HepG2 (cell line): ENCODE results near the gene DLX3. TPM values are rescaled to one million over a fixed set of nuclear protein-coding genes. Genes with fewer than 3 reads are reported as not detected.

ENCODE experiments used
- ATAC-seq: fragments of 200-7000 bp; cut with Tn5 transposase; 3 replicates; pipeline ENCODE4 v1.9.1; 2020; ENCODE audit warnings: mild to moderate bottlenecking, moderate library complexity
- BruUV-seq: library from RNA; stranded (reverse); fragments of 400-500 nt; replicated peaks from 2 replicates; lab custom pipeline; 2021; lab: Mats Ljungman, UMichigan
- CTCF ChIA-PET: fragments of 300-600 bp; formaldehyde crosslinking; extraction: SDS; loops from one replicate; lab custom pipeline; 2021; ENCODE audit warnings: low total read pairs, inconsistent platforms, low intra/inter-chr PET ratio; lab: Yijun Ruan, JAX
- POLR2A ChIA-PET: fragments of 350-600 bp; sonication (Branson Sonifier 250); formaldehyde crosslinking; loops from one replicate; lab custom pipeline; 2020; ENCODE audit warnings: antibody characterized with exemption, inconsistent platforms; lab: Yijun Ruan, JAX
- DNase-seq: peaks from one replicate; pipeline ENCODE4 v3.0.0-alpha.2; 2015; ENCODE audit warnings: low spot score
- FAIRE-seq: peaks from 3 replicates; lab custom pipeline; 2011; peaks lifted over from hg19 to GRCh38; lab: Jason Lieb, UNC
- H2AFZ ChIP-seq: one replicate; pipeline ENCODE4 v1.6.1; 2011; ENCODE audit warnings: low read length, inconsistent platforms
- H3K27ac ChIP-seq: fragments of 300-600 bp; 3 replicates; pipeline ENCODE4 v1.8.0; 2011; ENCODE audit warnings: mixed run types, mild to moderate bottlenecking, mixed read lengths, low read length, inconsistent platforms; ENCODE audit not compliant: insufficient read depth; ENCODE audit errors: extremely low read length
- H3K27me3 ChIP-seq, 2 experiments: fragments of 200-600 bp in 1 of 2; 2 replicates in 1 of 2; 3 replicates in 1 of 2; pipeline versions ENCODE4 v1.6.0 to v1.8.0; 2011; ENCODE audit warnings: low read length in 2 of 2, mild to moderate bottlenecking in 2 of 2, moderate library complexity in 2 of 2, inconsistent platforms in 1 of 2; ENCODE audit not compliant: insufficient read depth in 2 of 2, control insufficient read depth in 1 of 2
- H3K36me3 ChIP-seq, 2 experiments: fragments of 200-600 bp in 1 of 2; replicated peaks in 1 of 2; 2 replicates in 1 of 2; 3 replicates in 1 of 2; pipeline versions ENCODE4 v1.5.1 to v1.8.0; 2011; ENCODE audit warnings: low read length in 2 of 2, inconsistent platforms in 1 of 2; ENCODE audit not compliant: insufficient read depth in 2 of 2, control insufficient read depth in 1 of 2
- H3K4me1 ChIP-seq: 2 replicates; pipeline ENCODE4 v1.5.1; 2012; ENCODE audit warnings: low read length, inconsistent platforms; ENCODE audit not compliant: insufficient read depth
- H3K4me2 ChIP-seq: 2 replicates; pipeline ENCODE4 v1.6.0; 2011; ENCODE audit warnings: low read depth, low read length, inconsistent platforms
- H3K4me3 ChIP-seq, 3 experiments: fragments of 200-600 bp in 1 of 3; sonication (generic), shearing (Covaris generic) in 1 of 3; replicated peaks in 1 of 3; 2 replicates each; pipeline ENCODE4 v1.5.1; 2011 to 2016; ENCODE audit warnings: low read length in 3 of 3, inconsistent platforms in 2 of 3, low read depth in 2 of 3, mild to moderate bottlenecking in 2 of 3, control low read depth in 1 of 3, mixed read lengths in 1 of 3; ENCODE audit not compliant: insufficient read depth in 1 of 3
- H3K79me2 ChIP-seq: one replicate; pipeline ENCODE4 v1.6.1; 2011; ENCODE audit warnings: low read length, inconsistent platforms; ENCODE audit not compliant: insufficient read depth
- H3K9ac ChIP-seq: 2 replicates; pipeline ENCODE4 v1.6.0; 2011; ENCODE audit warnings: mild to moderate bottlenecking, low read depth, low read length, inconsistent platforms; ENCODE audit not compliant: insufficient read depth
- H3K9me3 ChIP-seq: 2 replicates; pipeline ENCODE4 v1.5.1; 2012; ENCODE audit warnings: mild to moderate bottlenecking, low read length
- H4K20me1 ChIP-seq: 2 replicates; pipeline ENCODE4 v1.6.0; 2011; ENCODE audit warnings: inconsistent platforms, mild to moderate bottlenecking, low read length, moderate library complexity; ENCODE audit not compliant: insufficient read depth
- DR1 ChIP-seq: sonication (generic); formaldehyde crosslinking; IDR thresholded peaks from 2 replicates; pipeline ENCODE4 v1.8.0; 2021; ENCODE audit warnings: mild to moderate bottlenecking, missing genetic modification reagents, inconsistent platforms
- HDAC2 ChIP-seq: sonication (generic); formaldehyde crosslinking; IDR thresholded peaks from 2 replicates; pipeline ENCODE4 v1.4.0; 2020; ENCODE audit warnings: missing genetic modification reagents
- HIVEP1 ChIP-seq: sonication (generic); formaldehyde crosslinking; IDR thresholded peaks from 2 replicates; pipeline ENCODE4 v1.4.0; 2020; ENCODE audit warnings: mild to moderate bottlenecking, missing genetic modification reagents
- MIER2 ChIP-seq: IDR thresholded peaks from 2 replicates; pipeline ENCODE4 v1.6.1; 2016; ENCODE audit warnings: missing biosample characterization, missing genetic modification reagents
- MXD4 ChIP-seq: IDR thresholded peaks from 2 replicates; pipeline ENCODE4 v1.6.1; 2016; ENCODE audit warnings: mild to moderate bottlenecking, missing biosample characterization, missing genetic modification reagents
- RNF2 ChIP-seq: fragments of 450-650 bp; conservative IDR thresholded peaks from 2 replicates; pipeline ENCODE4 v1.6.1; 2016; ENCODE audit warnings: low read depth
- ZC3H4 ChIP-seq: sonication (generic); formaldehyde crosslinking; IDR thresholded peaks from 2 replicates; pipeline ENCODE4 v1.4.0; 2020; ENCODE audit warnings: missing genetic modification reagents, borderline replicate concordance
- WGBS: methylation state at CpG from one replicate; pipeline ENCODE4 v1.1.6; 2017; ENCODE audit warnings: low lambda C conversion rate; 5-methylcytosine and 5-hydroxymethylcytosine counted together
- in situ Hi-C: cut with HindIII; loops from 2 replicates; pipeline ENCODE4 v1.10.0; 2017; ENCODE audit warnings: low pct_unique_long_range_greater_than_20kb; ENCODE audit not compliant: extremely low pct_ligation_motif_present
- intact Hi-C: fragments of 100-400 bp; cut with micrococcal nuclease; formaldehyde crosslinking; loops from one replicate; pipeline ENCODE4 v1.10.0; 2022; ENCODE audit not compliant: unreplicated experiment
- polyA plus RNA-seq, 8 experiments: library from polyadenylated mRNA; depleted of rRNA in 3 of 8; stranded (reverse) in 7 of 8; unstranded in 1 of 8; fragments of >200 nt; fragmentation: Illumina TruSeq in 4 of 8; extraction: Trizol in 4 of 8; gene quantifications; 2 replicates each; pipeline versions ENCODE4 v1.2.1 to v1.2.3, GENCODE V29; 2011 to 2016; ENCODE audit warnings: low read depth in 4 of 8, missing spikeins in 1 of 8, mixed read lengths in 1 of 8; ENCODE audit not compliant: insufficient read depth in 1 of 8
- total RNA-seq, 5 experiments: library from RNA; depleted of rRNA; stranded (reverse); fragments of >200 nt; fragmentation: Illumina TruSeq; extraction: Trizol; gene quantifications; 2 replicates each; pipeline ENCODE4 v1.2.3, GENCODE V29; 2016; ENCODE audit warnings: low read depth in 1 of 5
- TF ChIP-seq, protein P1 (sequence below): sonication (generic); formaldehyde crosslinking; IDR thresholded peaks from 2 replicates; pipeline ENCODE4 v1.8.0; 2022; ENCODE audit warnings: missing genetic modification reagents, mild to moderate bottlenecking, inconsistent platforms, borderline replicate concordance
- TF ChIP-seq, protein P2 (sequence below): sonication (generic); formaldehyde crosslinking; IDR thresholded peaks from 2 replicates; pipeline ENCODE4 v1.4.0; 2020; ENCODE audit warnings: missing genetic modification reagents, mild to moderate bottlenecking, borderline replicate concordance
- TF ChIP-seq, protein P3 (sequence below): IDR thresholded peaks from 2 replicates; pipeline ENCODE4 v1.6.1; 2016; ENCODE audit warnings: missing genetic modification reagents, missing compliant biosample characterization

Gene DLX3
- total and polyA plus RNA-seq, 2 of the 13 experiments (the other 11 are each of a cell fraction or from before 2014, with no cell fraction given): 0.03 TPM; not detected in 1

DNA sequence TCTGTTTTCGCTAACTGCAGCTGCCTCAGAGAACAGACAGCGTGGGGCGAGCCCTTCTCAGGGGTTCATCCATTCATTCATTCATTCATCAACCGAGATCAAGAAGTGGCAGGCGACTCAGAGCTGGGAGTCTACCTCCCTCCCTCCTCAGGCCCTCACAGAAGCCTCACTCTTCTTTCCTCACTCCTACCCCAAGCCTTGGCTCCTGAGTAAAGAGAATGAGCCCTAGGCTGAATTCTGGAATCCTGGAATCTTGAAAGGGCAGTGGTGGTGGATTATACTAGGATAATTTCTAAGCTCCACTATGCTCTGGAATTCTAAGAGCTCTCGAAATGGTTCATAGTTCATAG is 2.3 kb upstream of the DLX3 start:
- Histone ChIP-seq H3K79me2 (no peaks in the 10 kb centered on the region), H3K9ac (no peak overlapping the region), H3K9me3 (no peaks in the 10 kb centered on the region), H2AFZ (no peak overlapping the region), H3K4me2 (peak overlapping the region; percentile 72), H3K36me3 (no peaks in the 10 kb centered on the region), H3K27me3 (peaks cover 17 to 75% of the 10 kb centered on the region in 2 experiments), H4K20me1 (no peaks in the 10 kb centered on the region), H3K4me3 (peak overlapping the region in 1 of 3 experiments; percentile 61; a peak in 1 of 6 replicates), H3K4me1 (peaks cover 49% of the 10 kb centered on the region), H3K27ac (no peak overlapping the region)
- in situ Hi-C loops (loop anchor here (5.0 kb wide), 4 partner anchors 100 to 430 kb away; partner anchors contain the start of gene SLC35B1), intact Hi-C loops (loop anchor here (5.0 kb wide), 3 partner anchors 45 to 430 kb away; partner anchors contain the start of gene SLC35B1)
- CTCF ChIA-PET: interaction anchor here (0.6 to 7.9 kb wide), 8 partner anchors 44 to 428 kb away, joined by 3 to 284 read pairs (median 18); no protein-coding TSS in a partner anchor
- 2% methylated on average over 4 of the region's 6 CpGs for WGBS
- FAIRE-seq (no peak), ATAC-seq (no peak), DNase-seq (no peak)
- TF ChIP-seq, protein P1, sequence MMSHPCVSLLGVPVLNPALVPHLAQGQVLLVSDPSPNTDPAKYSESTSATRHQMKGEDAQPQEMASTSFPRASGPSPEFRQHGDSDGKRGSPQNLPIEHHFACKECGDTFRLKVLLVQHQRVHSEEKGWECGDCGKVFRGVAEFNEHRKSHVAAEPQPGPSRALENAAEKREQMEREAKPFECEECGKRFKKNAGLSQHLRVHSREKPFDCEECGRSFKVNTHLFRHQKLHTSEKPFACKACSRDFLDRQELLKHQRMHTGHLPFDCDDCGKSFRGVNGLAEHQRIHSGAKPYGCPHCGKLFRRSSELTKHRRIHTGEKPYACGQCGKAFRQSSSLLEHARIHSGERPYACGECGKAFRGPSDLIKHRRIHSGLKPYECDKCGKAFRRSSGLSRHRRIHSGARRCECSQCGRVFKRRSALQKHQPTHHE (CRISPR knock-in tag): 0 out of 2 replicates have a peak, but pooled peaks have one; percentile 9
- no peak for TF ChIP-seq DR1
- no TSS peak for BruUV-seq
- POLR2A ChIA-PET: interaction anchor here (1.9 to 2.3 kb wide), 2 partner anchors 98 to 135 kb away, joined by 6 to 7 read pairs; no protein-coding TSS in a partner anchor

DNA sequence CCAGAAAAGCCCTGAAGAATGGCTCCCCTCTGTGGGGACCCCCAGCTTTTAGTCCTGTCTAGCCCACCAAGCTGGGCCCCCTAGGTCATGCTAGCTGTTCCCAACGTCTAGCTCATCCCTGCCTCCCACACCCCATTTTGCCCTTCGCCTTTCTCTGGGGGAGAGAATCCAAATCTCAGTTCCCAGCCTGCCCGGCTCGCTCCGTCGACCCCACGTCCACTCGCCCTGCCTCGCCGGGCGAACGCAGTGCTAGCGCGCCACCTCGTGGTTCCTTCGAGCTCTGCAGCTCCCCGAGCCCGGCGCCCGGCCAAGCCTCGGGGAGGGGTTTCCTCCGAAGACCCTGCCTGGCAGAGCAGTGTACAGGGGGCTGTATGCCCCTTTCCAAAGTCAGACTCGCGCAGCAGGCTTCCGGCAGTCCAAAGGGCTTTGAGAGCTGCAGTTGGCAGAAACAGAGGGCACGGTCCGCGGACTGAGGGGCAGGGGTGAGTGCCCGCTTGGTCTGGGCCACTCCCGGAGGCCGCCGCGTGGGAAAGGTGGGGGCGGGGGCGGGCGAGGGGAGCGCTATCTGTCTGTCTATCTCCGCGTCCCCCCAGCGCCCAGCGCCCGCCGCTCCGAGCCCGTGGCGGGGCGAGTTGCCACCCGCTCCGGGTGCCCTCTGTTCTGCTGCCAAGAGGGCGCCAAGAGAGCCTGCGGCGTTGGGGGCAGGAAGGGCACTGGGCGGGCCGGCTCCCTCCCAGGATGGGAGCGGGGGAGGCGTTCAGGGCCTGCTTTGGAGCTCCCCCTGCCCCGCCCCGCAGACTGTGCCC is 1.7 kb upstream of the DLX3 start:
- peak; percentile 41 for ATAC-seq
- intact Hi-C loops: loop anchor here (1.0 to 5.0 kb wide), 4 partner anchors 44 to 429 kb away; partner anchors contain the start of gene SLC35B1
- H3K79me2 ChIP-seq: no peaks in the 10 kb centered on the region
- H3K4me2 ChIP-seq: peak overlapping the region; percentile 72
- POLR2A ChIA-PET: interaction anchor here (0.6 to 2.3 kb wide), 3 partner anchors 98 to 135 kb away, joined by 3 to 7 read pairs (median 3); no protein-coding TSS in a partner anchor
- no peaks in the 10 kb centered on the region for H3K9me3 ChIP-seq
- in situ Hi-C loops: loop anchor here (5.0 kb wide), 4 partner anchors 99 to 429 kb away; partner anchors contain the start of gene SLC35B1
- peak overlapping the region in 2 of 3 experiments; percentile 32 to 61; a peak in 3 of 6 replicates for H3K4me3 ChIP-seq
- no peak overlapping the region for H2AFZ ChIP-seq
- H3K27ac ChIP-seq: no peak overlapping the region
- no peak for DNase-seq
- no peaks in the 10 kb centered on the region for H4K20me1 ChIP-seq
- H3K36me3 ChIP-seq: no peaks in the 10 kb centered on the region
- FAIRE-seq: no peak
- CTCF ChIA-PET: interaction anchor here (0.6 to 7.9 kb wide), 8 partner anchors 43 to 145 kb away, joined by 3 to 284 read pairs (median 16); no protein-coding TSS in a partner anchor
- peaks cover 20 to 81% of the 10 kb centered on the region in 2 experiments for H3K27me3 ChIP-seq
- no peak overlapping the region for H3K9ac ChIP-seq
- no TSS peak for BruUV-seq
- 1% methylated on average over 43 of the region's 58 CpGs for WGBS
- H3K4me1 ChIP-seq: peaks cover 49% of the 10 kb centered on the region
- TF ChIP-seq RNF2 (peak; percentile 51; the same call in 1 of the 2 replicates), MXD4 (CRISPR knock-in tag) (no peak), ZC3H4 (CRISPR knock-in tag) (no peak), HIVEP1 (CRISPR knock-in tag) (0 out of 2 replicates have a peak, but pooled peaks have one; percentile 35), MIER2 (CRISPR knock-in tag) (peak; percentile 33; the same call in 1 of the 2 replicates), HDAC2 (CRISPR knock-in tag) (no peak)
- TF ChIP-seq, protein P2, sequence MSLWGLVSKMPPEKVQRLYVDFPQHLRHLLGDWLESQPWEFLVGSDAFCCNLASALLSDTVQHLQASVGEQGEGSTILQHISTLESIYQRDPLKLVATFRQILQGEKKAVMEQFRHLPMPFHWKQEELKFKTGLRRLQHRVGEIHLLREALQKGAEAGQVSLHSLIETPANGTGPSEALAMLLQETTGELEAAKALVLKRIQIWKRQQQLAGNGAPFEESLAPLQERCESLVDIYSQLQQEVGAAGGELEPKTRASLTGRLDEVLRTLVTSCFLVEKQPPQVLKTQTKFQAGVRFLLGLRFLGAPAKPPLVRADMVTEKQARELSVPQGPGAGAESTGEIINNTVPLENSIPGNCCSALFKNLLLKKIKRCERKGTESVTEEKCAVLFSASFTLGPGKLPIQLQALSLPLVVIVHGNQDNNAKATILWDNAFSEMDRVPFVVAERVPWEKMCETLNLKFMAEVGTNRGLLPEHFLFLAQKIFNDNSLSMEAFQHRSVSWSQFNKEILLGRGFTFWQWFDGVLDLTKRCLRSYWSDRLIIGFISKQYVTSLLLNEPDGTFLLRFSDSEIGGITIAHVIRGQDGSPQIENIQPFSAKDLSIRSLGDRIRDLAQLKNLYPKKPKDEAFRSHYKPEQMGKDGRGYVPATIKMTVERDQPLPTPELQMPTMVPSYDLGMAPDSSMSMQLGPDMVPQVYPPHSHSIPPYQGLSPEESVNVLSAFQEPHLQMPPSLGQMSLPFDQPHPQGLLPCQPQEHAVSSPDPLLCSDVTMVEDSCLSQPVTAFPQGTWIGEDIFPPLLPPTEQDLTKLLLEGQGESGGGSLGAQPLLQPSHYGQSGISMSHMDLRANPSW (CRISPR knock-in tag): 0 out of 2 replicates have a peak, but pooled peaks have one; percentile 29
- TF ChIP-seq, protein P3, sequence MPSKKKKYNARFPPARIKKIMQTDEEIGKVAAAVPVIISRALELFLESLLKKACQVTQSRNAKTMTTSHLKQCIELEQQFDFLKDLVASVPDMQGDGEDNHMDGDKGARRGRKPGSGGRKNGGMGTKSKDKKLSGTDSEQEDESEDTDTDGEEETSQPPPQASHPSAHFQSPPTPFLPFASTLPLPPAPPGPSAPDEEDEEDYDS (CRISPR knock-in tag): no peak
